Ammon's horn (tissue), 1 donor: ENCODE results near the gene IDI1.

Source experiments
- DNase-seq: peaks from one replicate; pipeline ENCODE4 v3.0.0-alpha.2; 2016; ENCODE audit warnings: low spot score

IDI1 gene

DNA sequence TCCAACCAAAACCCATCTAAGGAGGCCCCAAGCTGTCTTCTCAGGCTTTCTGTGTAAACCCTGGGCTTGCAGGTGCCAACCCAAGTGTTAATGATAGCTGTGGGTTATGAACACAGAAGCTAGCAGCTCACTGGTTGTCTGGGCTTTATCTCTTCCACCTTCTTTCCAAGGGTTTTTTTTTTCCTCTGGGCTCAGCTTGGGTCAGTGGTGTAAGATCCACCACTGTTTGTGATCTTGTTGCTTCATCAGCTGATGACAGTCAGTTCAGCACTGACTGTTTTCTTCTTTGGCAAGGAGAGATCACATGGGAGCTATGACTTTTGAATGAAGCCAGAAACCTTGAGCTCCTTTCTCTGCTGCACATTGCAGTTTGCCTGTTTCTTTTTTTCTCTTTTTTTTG, 56.0 kb downstream of the IDI1 start:
- DNase-seq: no peak

DNA sequence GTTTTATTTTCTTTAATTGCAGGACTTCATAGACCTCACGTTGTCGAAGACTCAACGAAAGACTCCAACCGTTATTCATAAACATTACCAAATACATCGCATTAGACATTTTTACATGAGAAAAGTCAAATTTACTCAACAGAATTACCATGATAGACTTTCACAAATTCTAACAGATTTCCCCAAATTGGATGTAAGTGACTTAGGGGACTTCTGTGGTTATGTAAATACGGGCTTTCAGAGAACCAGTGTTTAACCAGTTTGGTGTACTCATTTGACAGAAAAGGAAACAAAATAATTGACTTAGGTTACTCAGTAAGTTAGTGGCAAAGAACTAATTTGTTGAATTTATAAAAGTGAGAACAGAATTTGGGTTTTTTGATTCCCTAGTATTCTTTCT, 56.5 kb downstream of the IDI1 start:
- DNase-seq: no peak

- DNase-seq: no peak
Measured at GRCh38 chr10:990808-991207, 58.1 kb downstream of the IDI1 start.
